KMS-11 (cell line): ENCODE data around the gene FAM217B.

ENCODE experiments used
- H2AFZ ChIP-seq: fragments of 200-600 bp; sonication (generic); 2 replicates; pipeline ENCODE4 v1.6.1; 2016; ENCODE audit warnings: antibody characterized with exemption, mixed run types, low read depth
- H3K27ac ChIP-seq: fragments of 200-600 bp; sonication (generic); 2 replicates; pipeline ENCODE4 v1.6.1; 2016; ENCODE audit warnings: mild to moderate bottlenecking, mixed run types
- H3K27me3 ChIP-seq: fragments of 200-600 bp; sonication (generic); 2 replicates; pipeline ENCODE4 v1.6.1; 2017; ENCODE audit warnings: mild to moderate bottlenecking, low read depth, mixed run types, moderate library complexity; ENCODE audit not compliant: insufficient read depth
- H3K36me3 ChIP-seq: fragments of 200-600 bp; sonication (generic); 2 replicates; pipeline ENCODE4 v1.6.1; 2017; ENCODE audit warnings: mild to moderate bottlenecking, mixed run types; ENCODE audit not compliant: insufficient read depth
- H3K4me1 ChIP-seq: fragments of 200-600 bp; sonication (generic); 2 replicates; pipeline ENCODE4 v1.6.1; 2016; ENCODE audit warnings: mild to moderate bottlenecking, low read depth, mixed run types; ENCODE audit not compliant: poor library complexity, severe bottlenecking
- H3K4me2 ChIP-seq: fragments of 200-600 bp; sonication (generic); 2 replicates; pipeline ENCODE4 v1.7.0; 2016; ENCODE audit warnings: mild to moderate bottlenecking, mixed run types
- H3K4me3 ChIP-seq: fragments of 200-600 bp; sonication (generic); IDR thresholded peaks from 2 replicates; pipeline ENCODE4 v1.6.1; 2017; ENCODE audit warnings: low read depth, low read length, mixed read lengths; ENCODE audit not compliant: insufficient read depth
- H3K79me2 ChIP-seq: fragments of 200-600 bp; sonication (generic); 2 replicates; pipeline ENCODE4 v1.6.1; 2016; ENCODE audit warnings: low read depth, mixed run types; ENCODE audit not compliant: insufficient read depth
- H3K9ac ChIP-seq: fragments of 200-600 bp; sonication (generic); 2 replicates; pipeline ENCODE4 v1.6.1; 2016; ENCODE audit warnings: mild to moderate bottlenecking, mixed run types
- H4K20me1 ChIP-seq: fragments of 200-600 bp; sonication (generic); 2 replicates; pipeline ENCODE4 v1.6.1; 2016; ENCODE audit warnings: mild to moderate bottlenecking, mixed run types; ENCODE audit not compliant: insufficient read depth
- TF ChIP-seq, protein P1 (sequence below): fragments of 200-600 bp; sonication (generic); conservative IDR thresholded peaks from 2 replicates; pipeline ENCODE4 v1.6.1; 2017; ENCODE audit warnings: low read depth, mild to moderate bottlenecking, antibody characterized with exemption, low read length, moderate library complexity, mixed read lengths

The FAM217B gene

GRCh38 chr20:59948212-59948611 is 8.0 kb downstream of the FAM217B start:
- Histone ChIP-seq H3K36me3 (no peaks in the 10 kb centered on the region; the same call in 1 of the 2 replicates), H3K9ac (no peak overlapping the region), H3K27me3 (no peaks in the 10 kb centered on the region), H3K79me2 (no peaks in the 10 kb centered on the region), H3K4me3 (no peak overlapping the region), H3K4me2 (no peak overlapping the region), H4K20me1 (no peaks in the 10 kb centered on the region), H3K4me1 (peaks cover 8% of the 10 kb centered on the region), H2AFZ (no peak overlapping the region), H3K27ac (no peak overlapping the region)
- TF ChIP-seq, protein P1, sequence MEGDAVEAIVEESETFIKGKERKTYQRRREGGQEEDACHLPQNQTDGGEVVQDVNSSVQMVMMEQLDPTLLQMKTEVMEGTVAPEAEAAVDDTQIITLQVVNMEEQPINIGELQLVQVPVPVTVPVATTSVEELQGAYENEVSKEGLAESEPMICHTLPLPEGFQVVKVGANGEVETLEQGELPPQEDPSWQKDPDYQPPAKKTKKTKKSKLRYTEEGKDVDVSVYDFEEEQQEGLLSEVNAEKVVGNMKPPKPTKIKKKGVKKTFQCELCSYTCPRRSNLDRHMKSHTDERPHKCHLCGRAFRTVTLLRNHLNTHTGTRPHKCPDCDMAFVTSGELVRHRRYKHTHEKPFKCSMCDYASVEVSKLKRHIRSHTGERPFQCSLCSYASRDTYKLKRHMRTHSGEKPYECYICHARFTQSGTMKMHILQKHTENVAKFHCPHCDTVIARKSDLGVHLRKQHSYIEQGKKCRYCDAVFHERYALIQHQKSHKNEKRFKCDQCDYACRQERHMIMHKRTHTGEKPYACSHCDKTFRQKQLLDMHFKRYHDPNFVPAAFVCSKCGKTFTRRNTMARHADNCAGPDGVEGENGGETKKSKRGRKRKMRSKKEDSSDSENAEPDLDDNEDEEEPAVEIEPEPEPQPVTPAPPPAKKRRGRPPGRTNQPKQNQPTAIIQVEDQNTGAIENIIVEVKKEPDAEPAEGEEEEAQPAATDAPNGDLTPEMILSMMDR, result no peak

DNA sequence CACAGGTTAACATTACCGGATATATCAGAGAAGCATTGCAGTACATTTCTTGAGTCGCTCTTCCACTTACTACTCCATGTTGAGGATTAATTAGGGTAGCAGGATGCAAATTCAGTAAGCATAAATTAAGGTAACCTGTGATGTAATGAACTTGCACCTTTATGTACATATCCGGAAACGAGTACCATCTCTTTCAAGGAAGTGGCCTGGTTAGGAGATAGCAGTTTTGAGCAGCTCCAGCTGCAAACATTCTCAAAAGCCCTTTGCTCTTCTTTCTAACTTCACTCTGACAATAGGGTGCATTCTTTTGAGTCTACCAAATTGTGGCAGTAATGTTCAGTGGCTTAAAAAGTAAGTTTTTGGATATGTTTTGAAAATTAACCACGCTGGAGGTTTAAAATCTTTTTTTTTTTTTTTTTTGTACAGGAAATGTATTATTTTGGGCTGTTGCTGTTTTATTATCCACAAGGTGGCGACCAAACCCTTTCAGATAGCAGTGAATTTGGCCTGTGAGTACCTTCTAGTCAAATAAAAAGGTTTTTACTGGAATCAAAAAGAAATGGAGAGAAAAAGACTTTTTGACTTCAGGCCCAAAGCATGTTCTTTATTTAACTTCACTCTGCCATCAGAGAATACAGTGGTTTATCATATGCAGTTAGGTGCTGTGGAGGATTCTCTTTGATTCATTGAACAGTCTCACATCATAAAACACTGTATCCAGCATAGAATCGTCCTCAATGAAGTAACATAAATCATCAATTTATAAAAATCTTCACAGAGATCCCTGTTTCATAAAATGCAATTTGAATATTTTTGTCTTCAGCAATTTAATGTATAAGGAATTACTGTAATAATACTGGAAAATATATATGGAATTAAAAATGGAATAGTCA is 8.9 kb downstream of the FAM217B start:
- Histone ChIP-seq H3K4me1 (peaks cover 8% of the 10 kb centered on the region), H3K36me3 (no peaks in the 10 kb centered on the region; the same call in 1 of the 2 replicates), H3K27me3 (no peaks in the 10 kb centered on the region), H3K4me2 (no peak overlapping the region), H3K9ac (no peak overlapping the region), H2AFZ (no peak overlapping the region), H3K79me2 (no peaks in the 10 kb centered on the region), H3K27ac (0 out of 2 replicates have a peak overlapping the region, but pooled peaks have one; percentile 10), H4K20me1 (no peaks in the 10 kb centered on the region), H3K4me3 (no peak overlapping the region)
- TF ChIP-seq, protein P1, result peak; percentile 78

- Histone ChIP-seq H3K9ac (no peak overlapping the region), H2AFZ (no peak overlapping the region), H4K20me1 (no peaks in the 10 kb centered on the region), H3K4me3 (no peak overlapping the region), H3K4me2 (no peak overlapping the region), H3K27me3 (no peaks in the 10 kb centered on the region), H3K27ac (no peak overlapping the region), H3K79me2 (no peaks in the 10 kb centered on the region), H3K4me1 (peaks cover 8% of the 10 kb centered on the region), H3K36me3 (no peaks in the 10 kb centered on the region; the same call in 1 of the 2 replicates)
- TF ChIP-seq, protein P1, result no peak
These were observed 9.7 kb downstream of the FAM217B start for GRCh38 chr20:59949911-59950310.

GRCh38 chr20:59954718-59955117 is 14.5 kb downstream of the FAM217B start:
- Histone ChIP-seq H3K4me1 (peaks cover 9% of the 10 kb centered on the region), H3K36me3 (no peaks in the 10 kb centered on the region), H3K27ac (no peak overlapping the region), H3K9ac (no peak overlapping the region), H3K4me3 (no peak overlapping the region), H4K20me1 (no peaks in the 10 kb centered on the region), H2AFZ (0 out of 2 replicates have a peak overlapping the region, but pooled peaks have one; percentile 70), H3K27me3 (no peaks in the 10 kb centered on the region), H3K4me2 (no peak overlapping the region), H3K79me2 (no peaks in the 10 kb centered on the region)
- TF ChIP-seq, protein P1, result no peak
